GM23338 (cell line): ENCODE data around the gene PPP2R2D.

Source experiments
- CREB1 ChIP-seq: fragments of 250-450 bp; sonication (Bioruptor Pico); IDR thresholded peaks from 2 replicates; pipeline ENCODE4 v1.5.0; 2020; ENCODE audit warnings: low read depth, mild to moderate bottlenecking, moderate library complexity
- EZH2phosphoT487 ChIP-seq: fragments of 200-600 bp; sonication (generic); IDR thresholded peaks from one replicate; pipeline ENCODE4 v1.8.1; 2018; ENCODE audit warnings: antibody characterized with exemption; ENCODE audit not compliant: unreplicated experiment
- POLR2AphosphoS5 ChIP-seq: IDR thresholded peaks from 2 replicates; pipeline ENCODE4 v1.6.1; 2016; ENCODE audit warnings: antibody characterized with exemption, low read depth
- STAT1 ChIP-seq: IDR thresholded peaks from one replicate; pipeline ENCODE4 v1.6.1; 2016; ENCODE audit warnings: antibody characterized with exemption; ENCODE audit not compliant: unreplicated experiment
- ZNF331 ChIP-seq: fragments of 250-450 bp; sonication (Bioruptor Pico); IDR thresholded peaks from 2 replicates; pipeline ENCODE4 v1.5.0; 2020; ENCODE audit warnings: low read depth, mild to moderate bottlenecking, moderate library complexity
- TF ChIP-seq, protein P1 (sequence below): IDR thresholded peaks from one replicate; pipeline ENCODE4 v1.6.1; 2018; ENCODE audit warnings: antibody characterized with exemption; ENCODE audit not compliant: unreplicated experiment
- TF ChIP-seq, protein P2 (sequence below), 2 experiments: fragments of 200-600 bp in 1 of 2; sonication (generic) in 1 of 2; conservative IDR thresholded peaks; 2 replicates each; pipeline versions ENCODE4 v1.5.1 to v1.6.1; 2016 to 2017; ENCODE audit warnings: antibody characterized with exemption in 2 of 2, low read depth in 2 of 2, mild to moderate bottlenecking in 2 of 2, moderate library complexity in 1 of 2
- TF ChIP-seq, protein P3 (sequence below): IDR thresholded peaks from 2 replicates; pipeline ENCODE4 v1.6.1; 2016; ENCODE audit warnings: antibody characterized with exemption

DNA sequence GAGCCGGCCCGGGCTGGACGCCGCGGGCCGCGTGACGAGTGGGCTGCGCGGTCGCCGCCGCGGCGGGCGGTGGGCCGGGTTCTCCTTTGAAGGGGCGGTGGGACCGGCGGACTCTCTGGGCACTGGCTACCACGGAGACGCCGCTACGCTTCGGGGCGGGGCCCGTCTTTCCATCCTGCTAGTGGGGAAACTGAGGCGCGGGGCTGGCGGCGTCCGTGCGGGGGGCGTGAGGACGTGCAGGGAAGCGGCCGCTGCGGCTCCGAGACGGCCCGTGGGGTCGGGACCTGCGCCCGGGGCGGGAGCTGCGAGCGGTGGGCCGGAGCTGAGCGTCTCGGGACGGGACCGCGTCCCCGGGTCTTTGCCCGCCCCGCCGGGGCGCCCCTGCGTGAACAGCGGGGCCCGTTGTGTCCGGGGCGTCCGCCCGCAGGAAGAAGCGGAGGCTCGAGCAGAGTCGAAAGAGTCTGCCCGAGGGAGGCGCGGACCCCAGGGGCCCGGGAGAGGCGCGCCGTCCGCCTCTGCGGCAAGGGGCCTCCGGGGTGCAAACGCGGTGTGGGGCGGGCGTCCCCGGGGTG is 81.5 kb downstream of the PPP2R2D start:
- TF ChIP-seq CREB1 (CRISPR knock-in tag) (no peak), EZH2phosphoT487 (no peak), POLR2AphosphoS5 (peak; percentile 35), ZNF331 (CRISPR knock-in tag) (no peak), STAT1 (no peak)
- TF ChIP-seq, protein P1, sequence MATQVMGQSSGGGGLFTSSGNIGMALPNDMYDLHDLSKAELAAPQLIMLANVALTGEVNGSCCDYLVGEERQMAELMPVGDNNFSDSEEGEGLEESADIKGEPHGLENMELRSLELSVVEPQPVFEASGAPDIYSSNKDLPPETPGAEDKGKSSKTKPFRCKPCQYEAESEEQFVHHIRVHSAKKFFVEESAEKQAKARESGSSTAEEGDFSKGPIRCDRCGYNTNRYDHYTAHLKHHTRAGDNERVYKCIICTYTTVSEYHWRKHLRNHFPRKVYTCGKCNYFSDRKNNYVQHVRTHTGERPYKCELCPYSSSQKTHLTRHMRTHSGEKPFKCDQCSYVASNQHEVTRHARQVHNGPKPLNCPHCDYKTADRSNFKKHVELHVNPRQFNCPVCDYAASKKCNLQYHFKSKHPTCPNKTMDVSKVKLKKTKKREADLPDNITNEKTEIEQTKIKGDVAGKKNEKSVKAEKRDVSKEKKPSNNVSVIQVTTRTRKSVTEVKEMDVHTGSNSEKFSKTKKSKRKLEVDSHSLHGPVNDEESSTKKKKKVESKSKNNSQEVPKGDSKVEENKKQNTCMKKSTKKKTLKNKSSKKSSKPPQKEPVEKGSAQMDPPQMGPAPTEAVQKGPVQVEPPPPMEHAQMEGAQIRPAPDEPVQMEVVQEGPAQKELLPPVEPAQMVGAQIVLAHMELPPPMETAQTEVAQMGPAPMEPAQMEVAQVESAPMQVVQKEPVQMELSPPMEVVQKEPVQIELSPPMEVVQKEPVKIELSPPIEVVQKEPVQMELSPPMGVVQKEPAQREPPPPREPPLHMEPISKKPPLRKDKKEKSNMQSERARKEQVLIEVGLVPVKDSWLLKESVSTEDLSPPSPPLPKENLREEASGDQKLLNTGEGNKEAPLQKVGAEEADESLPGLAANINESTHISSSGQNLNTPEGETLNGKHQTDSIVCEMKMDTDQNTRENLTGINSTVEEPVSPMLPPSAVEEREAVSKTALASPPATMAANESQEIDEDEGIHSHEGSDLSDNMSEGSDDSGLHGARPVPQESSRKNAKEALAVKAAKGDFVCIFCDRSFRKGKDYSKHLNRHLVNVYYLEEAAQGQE = no peak
- TF ChIP-seq, protein P2, sequence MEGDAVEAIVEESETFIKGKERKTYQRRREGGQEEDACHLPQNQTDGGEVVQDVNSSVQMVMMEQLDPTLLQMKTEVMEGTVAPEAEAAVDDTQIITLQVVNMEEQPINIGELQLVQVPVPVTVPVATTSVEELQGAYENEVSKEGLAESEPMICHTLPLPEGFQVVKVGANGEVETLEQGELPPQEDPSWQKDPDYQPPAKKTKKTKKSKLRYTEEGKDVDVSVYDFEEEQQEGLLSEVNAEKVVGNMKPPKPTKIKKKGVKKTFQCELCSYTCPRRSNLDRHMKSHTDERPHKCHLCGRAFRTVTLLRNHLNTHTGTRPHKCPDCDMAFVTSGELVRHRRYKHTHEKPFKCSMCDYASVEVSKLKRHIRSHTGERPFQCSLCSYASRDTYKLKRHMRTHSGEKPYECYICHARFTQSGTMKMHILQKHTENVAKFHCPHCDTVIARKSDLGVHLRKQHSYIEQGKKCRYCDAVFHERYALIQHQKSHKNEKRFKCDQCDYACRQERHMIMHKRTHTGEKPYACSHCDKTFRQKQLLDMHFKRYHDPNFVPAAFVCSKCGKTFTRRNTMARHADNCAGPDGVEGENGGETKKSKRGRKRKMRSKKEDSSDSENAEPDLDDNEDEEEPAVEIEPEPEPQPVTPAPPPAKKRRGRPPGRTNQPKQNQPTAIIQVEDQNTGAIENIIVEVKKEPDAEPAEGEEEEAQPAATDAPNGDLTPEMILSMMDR (conservative IDR thresholded peaks at IDR 0.05; ENCODE audit: low read depth in 2 of 2) = no peak
- TF ChIP-seq, protein P3, sequence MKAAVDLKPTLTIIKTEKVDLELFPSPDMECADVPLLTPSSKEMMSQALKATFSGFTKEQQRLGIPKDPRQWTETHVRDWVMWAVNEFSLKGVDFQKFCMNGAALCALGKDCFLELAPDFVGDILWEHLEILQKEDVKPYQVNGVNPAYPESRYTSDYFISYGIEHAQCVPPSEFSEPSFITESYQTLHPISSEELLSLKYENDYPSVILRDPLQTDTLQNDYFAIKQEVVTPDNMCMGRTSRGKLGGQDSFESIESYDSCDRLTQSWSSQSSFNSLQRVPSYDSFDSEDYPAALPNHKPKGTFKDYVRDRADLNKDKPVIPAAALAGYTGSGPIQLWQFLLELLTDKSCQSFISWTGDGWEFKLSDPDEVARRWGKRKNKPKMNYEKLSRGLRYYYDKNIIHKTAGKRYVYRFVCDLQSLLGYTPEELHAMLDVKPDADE = no peak
